ENCODE results near the gene MTMR2. TPM values are rescaled to one million over a fixed set of nuclear protein-coding genes. Genes with fewer than 3 reads are reported as not detected.

MTMR2 gene
- total RNA-seq, 1 experiment from 2014 or later: 29.1 TPM

DNA sequence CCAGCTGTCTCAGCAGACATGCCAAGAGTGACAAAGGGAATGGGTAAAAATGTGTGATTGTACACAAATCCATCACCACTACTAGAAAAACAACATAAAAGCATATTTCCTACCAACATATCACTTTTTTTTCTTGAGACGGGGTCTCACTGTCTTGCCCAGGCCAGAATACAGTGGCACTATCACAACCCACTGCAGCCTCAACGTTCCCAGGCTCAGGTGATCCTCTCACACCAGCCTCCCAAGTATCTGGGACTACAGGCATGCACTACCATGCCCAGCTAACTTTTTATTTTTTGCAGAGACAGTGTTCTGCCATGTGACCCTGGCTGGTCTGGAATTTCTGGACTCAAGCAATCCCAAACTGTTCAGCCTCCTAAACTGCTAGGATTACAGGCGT is 5.2 kb downstream of the MTMR2 start:
- H3K9ac ChIP-seq (ENCODE audit: low read length): no peak overlapping the region
- DNase-seq (ENCODE audit: low read depth, low spot score): no peak
- H4K20me1 ChIP-seq (ENCODE audit: insufficient read depth): no peaks in the 10 kb centered on the region
- H3K79me2 ChIP-seq (ENCODE audit: insufficient read depth, low read length): peaks cover 87% of the 10 kb centered on the region
- no peaks in the 10 kb centered on the region for H3K27me3 ChIP-seq (ENCODE audit: insufficient read depth, low read length)
- BruUV-seq (replicated peaks): no TSS peak
- no peak overlapping the region for H3K4me2 ChIP-seq (ENCODE audit: low read length)
- intact Hi-C loops (cut with micrococcal nuclease): no loop called here
- H3K4me1 ChIP-seq (ENCODE audit: control insufficient read depth in 1 of 2, insufficient read depth in 2 of 2, low read length in 2 of 2): peaks cover 0 to 5% of the 10 kb centered on the region in 2 experiments; a peak in 1 of 4 replicates
- H3K36me3 ChIP-seq (ENCODE audit: control insufficient read depth in 1 of 2, insufficient read depth in 2 of 2, low read length in 2 of 2): no peaks in the 10 kb centered on the region; a peak in 1 of 4 replicates
- no peak overlapping the region for H3K27ac ChIP-seq (ENCODE audit: low read depth, low read length)
- no peaks in the 10 kb centered on the region for H3K9me3 ChIP-seq (ENCODE audit: control insufficient read depth in 1 of 2, insufficient read depth in 1 of 2, low read depth in 1 of 2, low read length in 2 of 2)
- TF ChIP-seq, protein P1, sequence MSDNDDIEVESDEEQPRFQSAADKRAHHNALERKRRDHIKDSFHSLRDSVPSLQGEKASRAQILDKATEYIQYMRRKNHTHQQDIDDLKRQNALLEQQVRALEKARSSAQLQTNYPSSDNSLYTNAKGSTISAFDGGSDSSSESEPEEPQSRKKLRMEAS (IDR thresholded peaks at IDR 0.05): no peak
- TF ChIP-seq ZNF274 (IDR thresholded peaks at IDR 0.05; ENCODE audit: low read depth, low read length) (no peak), EGR1 (IDR thresholded peaks at IDR 0.05; ENCODE audit: low read depth) (no peak), POLR2A (IDR thresholded peaks at IDR 0.05; ENCODE audit: borderline replicate concordance, extremely low read depth, insufficient read depth, insufficient read length) (no peak), TCF7L2 (IDR thresholded peaks at IDR 0.05; ENCODE audit: borderline replicate concordance, extremely low read depth, insufficient read depth, insufficient read length) (no peak), EZH2phosphoT487 (IDR thresholded peaks at IDR 0.05; ENCODE audit: borderline replicate concordance) (no peak), SIN3A (IDR thresholded peaks at IDR 0.05; ENCODE audit: low read depth) (no peak), FOSL1 (IDR thresholded peaks at IDR 0.05; ENCODE audit: low read depth) (no peak), CBX3 (IDR thresholded peaks at IDR 0.05; ENCODE audit: low read depth) (no peak), EZH2 (IDR thresholded peaks at IDR 0.05) (no peak), SRF (IDR thresholded peaks at IDR 0.05; ENCODE audit: low read depth) (no peak), ELF1 (IDR thresholded peaks at IDR 0.05; ENCODE audit: borderline replicate concordance, low read depth) (no peak), ZFX (IDR thresholded peaks at IDR 0.05) (no peak)
- TF ChIP-seq, protein P2, sequence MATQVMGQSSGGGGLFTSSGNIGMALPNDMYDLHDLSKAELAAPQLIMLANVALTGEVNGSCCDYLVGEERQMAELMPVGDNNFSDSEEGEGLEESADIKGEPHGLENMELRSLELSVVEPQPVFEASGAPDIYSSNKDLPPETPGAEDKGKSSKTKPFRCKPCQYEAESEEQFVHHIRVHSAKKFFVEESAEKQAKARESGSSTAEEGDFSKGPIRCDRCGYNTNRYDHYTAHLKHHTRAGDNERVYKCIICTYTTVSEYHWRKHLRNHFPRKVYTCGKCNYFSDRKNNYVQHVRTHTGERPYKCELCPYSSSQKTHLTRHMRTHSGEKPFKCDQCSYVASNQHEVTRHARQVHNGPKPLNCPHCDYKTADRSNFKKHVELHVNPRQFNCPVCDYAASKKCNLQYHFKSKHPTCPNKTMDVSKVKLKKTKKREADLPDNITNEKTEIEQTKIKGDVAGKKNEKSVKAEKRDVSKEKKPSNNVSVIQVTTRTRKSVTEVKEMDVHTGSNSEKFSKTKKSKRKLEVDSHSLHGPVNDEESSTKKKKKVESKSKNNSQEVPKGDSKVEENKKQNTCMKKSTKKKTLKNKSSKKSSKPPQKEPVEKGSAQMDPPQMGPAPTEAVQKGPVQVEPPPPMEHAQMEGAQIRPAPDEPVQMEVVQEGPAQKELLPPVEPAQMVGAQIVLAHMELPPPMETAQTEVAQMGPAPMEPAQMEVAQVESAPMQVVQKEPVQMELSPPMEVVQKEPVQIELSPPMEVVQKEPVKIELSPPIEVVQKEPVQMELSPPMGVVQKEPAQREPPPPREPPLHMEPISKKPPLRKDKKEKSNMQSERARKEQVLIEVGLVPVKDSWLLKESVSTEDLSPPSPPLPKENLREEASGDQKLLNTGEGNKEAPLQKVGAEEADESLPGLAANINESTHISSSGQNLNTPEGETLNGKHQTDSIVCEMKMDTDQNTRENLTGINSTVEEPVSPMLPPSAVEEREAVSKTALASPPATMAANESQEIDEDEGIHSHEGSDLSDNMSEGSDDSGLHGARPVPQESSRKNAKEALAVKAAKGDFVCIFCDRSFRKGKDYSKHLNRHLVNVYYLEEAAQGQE (IDR thresholded peaks at IDR 0.05; ENCODE audit: low read depth): no peak
- TF ChIP-seq, protein P3, sequence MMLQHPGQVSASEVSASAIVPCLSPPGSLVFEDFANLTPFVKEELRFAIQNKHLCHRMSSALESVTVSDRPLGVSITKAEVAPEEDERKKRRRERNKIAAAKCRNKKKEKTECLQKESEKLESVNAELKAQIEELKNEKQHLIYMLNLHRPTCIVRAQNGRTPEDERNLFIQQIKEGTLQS (IDR thresholded peaks at IDR 0.05): no peak
- TF ChIP-seq, protein P4, sequence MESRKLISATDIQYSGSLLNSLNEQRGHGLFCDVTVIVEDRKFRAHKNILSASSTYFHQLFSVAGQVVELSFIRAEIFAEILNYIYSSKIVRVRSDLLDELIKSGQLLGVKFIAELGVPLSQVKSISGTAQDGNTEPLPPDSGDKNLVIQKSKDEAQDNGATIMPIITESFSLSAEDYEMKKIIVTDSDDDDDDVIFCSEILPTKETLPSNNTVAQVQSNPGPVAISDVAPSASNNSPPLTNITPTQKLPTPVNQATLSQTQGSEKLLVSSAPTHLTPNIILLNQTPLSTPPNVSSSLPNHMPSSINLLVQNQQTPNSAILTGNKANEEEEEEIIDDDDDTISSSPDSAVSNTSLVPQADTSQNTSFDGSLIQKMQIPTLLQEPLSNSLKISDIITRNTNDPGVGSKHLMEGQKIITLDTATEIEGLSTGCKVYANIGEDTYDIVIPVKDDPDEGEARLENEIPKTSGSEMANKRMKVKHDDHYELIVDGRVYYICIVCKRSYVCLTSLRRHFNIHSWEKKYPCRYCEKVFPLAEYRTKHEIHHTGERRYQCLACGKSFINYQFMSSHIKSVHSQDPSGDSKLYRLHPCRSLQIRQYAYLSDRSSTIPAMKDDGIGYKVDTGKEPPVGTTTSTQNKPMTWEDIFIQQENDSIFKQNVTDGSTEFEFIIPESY (IDR thresholded peaks at IDR 0.05; ENCODE audit: extremely low read depth, insufficient replicate concordance, low read length): no peak
- TF ChIP-seq, protein P5, sequence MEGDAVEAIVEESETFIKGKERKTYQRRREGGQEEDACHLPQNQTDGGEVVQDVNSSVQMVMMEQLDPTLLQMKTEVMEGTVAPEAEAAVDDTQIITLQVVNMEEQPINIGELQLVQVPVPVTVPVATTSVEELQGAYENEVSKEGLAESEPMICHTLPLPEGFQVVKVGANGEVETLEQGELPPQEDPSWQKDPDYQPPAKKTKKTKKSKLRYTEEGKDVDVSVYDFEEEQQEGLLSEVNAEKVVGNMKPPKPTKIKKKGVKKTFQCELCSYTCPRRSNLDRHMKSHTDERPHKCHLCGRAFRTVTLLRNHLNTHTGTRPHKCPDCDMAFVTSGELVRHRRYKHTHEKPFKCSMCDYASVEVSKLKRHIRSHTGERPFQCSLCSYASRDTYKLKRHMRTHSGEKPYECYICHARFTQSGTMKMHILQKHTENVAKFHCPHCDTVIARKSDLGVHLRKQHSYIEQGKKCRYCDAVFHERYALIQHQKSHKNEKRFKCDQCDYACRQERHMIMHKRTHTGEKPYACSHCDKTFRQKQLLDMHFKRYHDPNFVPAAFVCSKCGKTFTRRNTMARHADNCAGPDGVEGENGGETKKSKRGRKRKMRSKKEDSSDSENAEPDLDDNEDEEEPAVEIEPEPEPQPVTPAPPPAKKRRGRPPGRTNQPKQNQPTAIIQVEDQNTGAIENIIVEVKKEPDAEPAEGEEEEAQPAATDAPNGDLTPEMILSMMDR (IDR thresholded peaks at IDR 0.05 in 2 of 3, conservative IDR thresholded peaks at IDR 0.05 in 1 of 3; ENCODE audit: borderline replicate concordance in 1 of 3, insufficient read depth in 1 of 3, low read depth in 2 of 3, low read length in 2 of 3): no peak
- ATAC-seq: no peak
- ChIA-PET POLR2A (no interaction called here), CTCF (no interaction called here), RAD21 (ENCODE audit: low non-redundant PET in 1 of 2, low total read pairs in 2 of 2, uncharacterized antibody in 2 of 2, unreplicated experiment in 2 of 2) (no interaction called here)
- H3K4me3 ChIP-seq (replicated peaks in 1 of 2; ENCODE audit: low read depth in 1 of 2, low read length in 2 of 2): no peak overlapping the region
- no peaks in the 10 kb centered on the region for H3K9me2 ChIP-seq (ENCODE audit: insufficient read depth)
- H2AFZ ChIP-seq (ENCODE audit: low read depth, low read length, poor library complexity, severe bottlenecking): no peak overlapping the region
